Prostate gland (tissue), 2 donors: ENCODE measurements around the gene CAMK2B.

Experiments
- POLR2A ChIP-seq: fragments of 450-650 bp; IDR thresholded peaks from one replicate; pipeline ENCODE4 v1.6.1; 2016; ENCODE audit warnings: antibody characterized with exemption, mild to moderate bottlenecking
- TF ChIP-seq, protein P1 (sequence below), 4 experiments: fragments of 200-600 bp in 2 of 4; fragments of 450-650 bp in 2 of 4; sonication (generic) in 2 of 4; IDR thresholded peaks; 1 replicate in 3 of 4; 2 replicates in 1 of 4; pipeline ENCODE4 v1.5.1; 2016 to 2019; ENCODE audit warnings: antibody characterized with exemption in 4 of 4, mild to moderate bottlenecking in 2 of 4, moderate library complexity in 2 of 4

- TF ChIP-seq, protein P1, sequence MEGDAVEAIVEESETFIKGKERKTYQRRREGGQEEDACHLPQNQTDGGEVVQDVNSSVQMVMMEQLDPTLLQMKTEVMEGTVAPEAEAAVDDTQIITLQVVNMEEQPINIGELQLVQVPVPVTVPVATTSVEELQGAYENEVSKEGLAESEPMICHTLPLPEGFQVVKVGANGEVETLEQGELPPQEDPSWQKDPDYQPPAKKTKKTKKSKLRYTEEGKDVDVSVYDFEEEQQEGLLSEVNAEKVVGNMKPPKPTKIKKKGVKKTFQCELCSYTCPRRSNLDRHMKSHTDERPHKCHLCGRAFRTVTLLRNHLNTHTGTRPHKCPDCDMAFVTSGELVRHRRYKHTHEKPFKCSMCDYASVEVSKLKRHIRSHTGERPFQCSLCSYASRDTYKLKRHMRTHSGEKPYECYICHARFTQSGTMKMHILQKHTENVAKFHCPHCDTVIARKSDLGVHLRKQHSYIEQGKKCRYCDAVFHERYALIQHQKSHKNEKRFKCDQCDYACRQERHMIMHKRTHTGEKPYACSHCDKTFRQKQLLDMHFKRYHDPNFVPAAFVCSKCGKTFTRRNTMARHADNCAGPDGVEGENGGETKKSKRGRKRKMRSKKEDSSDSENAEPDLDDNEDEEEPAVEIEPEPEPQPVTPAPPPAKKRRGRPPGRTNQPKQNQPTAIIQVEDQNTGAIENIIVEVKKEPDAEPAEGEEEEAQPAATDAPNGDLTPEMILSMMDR (IDR thresholded peaks at IDR 0.05), result no peak
- TF ChIP-seq POLR2A, result no peak
These were observed 74.1 kb downstream of the CAMK2B start for GRCh38 chr7:44251269-44251668.
